OCI-LY1 (cell line): Measurements from ENCODE around the gene HIPK4.
A peak's percentile ranks its signal among the peaks of the same experiment; 100 is the strongest.

Source experiments
- H2AFZ ChIP-seq: fragments of 200-600 bp; sonication (generic), shearing (Covaris generic); 2 replicates; pipeline ENCODE4 v1.6.0; 2014; ENCODE audit warnings: antibody characterized with exemption, mild to moderate bottlenecking, low read length
- H3F3A ChIP-seq: fragments of 200-600 bp; sonication (generic), shearing (Covaris generic); 2 replicates; pipeline ENCODE4 v1.6.0; 2014; ENCODE audit warnings: mild to moderate bottlenecking, antibody characterized with exemption, low read length, moderate library complexity; ENCODE audit not compliant: insufficient read depth
- H3K27ac ChIP-seq: fragments of 200-600 bp; sonication (generic); 2 replicates; pipeline ENCODE4 v1.5.1; 2014; ENCODE audit warnings: low read length, mixed run types, mild to moderate bottlenecking, low read depth; ENCODE audit not compliant: poor library complexity, severe bottlenecking
- H3K27me3 ChIP-seq: fragments of 200-600 bp; sonication (generic); 2 replicates; pipeline ENCODE4 v1.6.0; 2014; ENCODE audit warnings: antibody characterized with exemption, mild to moderate bottlenecking, low read length, moderate library complexity; ENCODE audit not compliant: insufficient read depth
- H3K36me3 ChIP-seq: fragments of 200-600 bp; sonication (generic); 2 replicates; pipeline ENCODE4 v1.6.1; 2014; ENCODE audit warnings: mild to moderate bottlenecking, antibody characterized with exemption, low read length, moderate library complexity, mixed read lengths; ENCODE audit not compliant: insufficient read depth
- H3K4me1 ChIP-seq: fragments of 200-600 bp; sonication (generic); 2 replicates; pipeline ENCODE4 v1.5.1; 2014; ENCODE audit warnings: mild to moderate bottlenecking, low read length, moderate library complexity; ENCODE audit not compliant: insufficient read depth, severe bottlenecking
- H3K4me2 ChIP-seq: fragments of 200-600 bp; sonication (generic), shearing (Covaris generic); 2 replicates; pipeline ENCODE4 v1.6.1; 2014; ENCODE audit warnings: low read length
- H3K4me3 ChIP-seq: fragments of 200-600 bp; sonication (generic); 2 replicates; pipeline ENCODE4 v1.5.1; 2014; ENCODE audit warnings: low read length, low read depth, mild to moderate bottlenecking, mixed read lengths; ENCODE audit not compliant: poor library complexity, severe bottlenecking
- H3K79me2 ChIP-seq: fragments of 200-600 bp; shearing (Covaris generic); 2 replicates; pipeline ENCODE4 v1.6.1; 2016; ENCODE audit warnings: mixed run types, low read length, mixed read lengths; ENCODE audit not compliant: insufficient read depth
- H3K9ac ChIP-seq: fragments of 200-600 bp; sonication (generic), shearing (Covaris generic); 2 replicates; pipeline ENCODE4 v1.6.1; 2014; ENCODE audit warnings: mild to moderate bottlenecking, low read length, mixed read lengths
- H3K9me2 ChIP-seq: fragments of 200-600 bp; sonication (generic), shearing (Covaris generic); 2 replicates; pipeline ENCODE4 v1.6.1; 2014; ENCODE audit warnings: low read depth, mild to moderate bottlenecking, low read length, mixed read lengths
- H3K9me3 ChIP-seq: fragments of 200-600 bp; shearing (Covaris generic); 2 replicates; pipeline ENCODE4 v1.6.1; 2014; ENCODE audit warnings: low read length, mixed read lengths
- H4K20me1 ChIP-seq: fragments of 200-600 bp; sonication (generic), shearing (Covaris generic); 2 replicates; pipeline ENCODE4 v1.6.0; 2016; ENCODE audit warnings: mild to moderate bottlenecking, low read length; ENCODE audit not compliant: insufficient read depth
- CTCF ChIP-seq: fragments of 200-600 bp; sonication (generic), shearing (Covaris generic); IDR thresholded peaks from 2 replicates; pipeline ENCODE4 v1.5.1; 2017; ENCODE audit warnings: mild to moderate bottlenecking, antibody characterized with exemption, low read length, moderate library complexity, mixed read lengths
- EZH2 ChIP-seq: fragments of 200-600 bp; sonication (generic), shearing (Covaris generic); IDR thresholded peaks from 2 replicates; pipeline ENCODE4 v1.8.0; 2017; ENCODE audit warnings: borderline replicate concordance, mixed run types, mild to moderate bottlenecking, antibody characterized with exemption, low read length, moderate library complexity, mixed read lengths

Gene HIPK4

DNA sequence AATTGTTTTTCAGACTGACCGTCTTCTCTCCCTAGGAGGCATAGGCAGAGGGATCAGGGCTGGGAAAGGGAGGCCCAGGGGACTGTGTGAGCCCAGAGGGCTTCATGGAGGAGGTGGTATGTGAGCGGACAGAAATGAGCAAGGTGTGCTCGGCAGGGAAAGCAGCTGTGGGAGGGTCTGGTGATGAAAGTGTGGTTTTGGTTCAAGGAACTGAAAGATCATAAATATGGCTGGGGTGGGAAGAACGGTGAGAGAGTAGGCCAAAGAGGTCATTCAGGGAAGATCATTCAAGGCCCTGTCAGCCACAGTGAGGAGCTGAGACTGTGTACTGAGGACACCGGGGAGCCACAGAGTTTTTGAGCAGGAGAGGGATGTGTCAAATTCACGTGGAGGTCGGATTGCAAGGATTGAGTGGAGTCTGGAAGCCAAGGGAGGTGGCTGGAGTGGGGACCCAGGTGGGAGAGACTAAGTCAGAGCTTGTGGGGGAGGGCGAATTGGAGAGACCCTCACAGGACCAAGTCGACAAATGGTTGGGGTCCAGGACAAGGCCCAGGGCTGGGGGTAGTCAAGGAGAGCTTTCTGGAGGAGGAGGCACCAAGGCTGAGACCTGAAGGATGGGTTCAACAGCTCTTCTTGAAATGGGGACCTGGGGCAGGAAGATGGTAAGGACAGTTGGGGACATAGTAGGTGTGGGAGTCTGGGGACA is 33.9 kb downstream of the HIPK4 start:
- no peak overlapping the region for H3K27ac ChIP-seq
- no peak for TF ChIP-seq CTCF
- TF ChIP-seq EZH2, result no peak
- peaks cover 7% of the 10 kb centered on the region for H3K4me1 ChIP-seq
- H3K27me3 ChIP-seq, result no peaks in the 10 kb centered on the region
- H3K36me3 ChIP-seq, result no peaks in the 10 kb centered on the region
- H3K9ac ChIP-seq, result no peak overlapping the region
- no peaks in the 10 kb centered on the region for H3K79me2 ChIP-seq
- no peaks in the 10 kb centered on the region for H3K9me2 ChIP-seq
- no peaks in the 10 kb centered on the region for H4K20me1 ChIP-seq
- no peak overlapping the region for H3K4me2 ChIP-seq
- no peak overlapping the region for H2AFZ ChIP-seq
- H3K9me3 ChIP-seq, result no peaks in the 10 kb centered on the region
- no peaks in the 10 kb centered on the region for H3F3A ChIP-seq
- H3K4me3 ChIP-seq, result no peak overlapping the region

DNA sequence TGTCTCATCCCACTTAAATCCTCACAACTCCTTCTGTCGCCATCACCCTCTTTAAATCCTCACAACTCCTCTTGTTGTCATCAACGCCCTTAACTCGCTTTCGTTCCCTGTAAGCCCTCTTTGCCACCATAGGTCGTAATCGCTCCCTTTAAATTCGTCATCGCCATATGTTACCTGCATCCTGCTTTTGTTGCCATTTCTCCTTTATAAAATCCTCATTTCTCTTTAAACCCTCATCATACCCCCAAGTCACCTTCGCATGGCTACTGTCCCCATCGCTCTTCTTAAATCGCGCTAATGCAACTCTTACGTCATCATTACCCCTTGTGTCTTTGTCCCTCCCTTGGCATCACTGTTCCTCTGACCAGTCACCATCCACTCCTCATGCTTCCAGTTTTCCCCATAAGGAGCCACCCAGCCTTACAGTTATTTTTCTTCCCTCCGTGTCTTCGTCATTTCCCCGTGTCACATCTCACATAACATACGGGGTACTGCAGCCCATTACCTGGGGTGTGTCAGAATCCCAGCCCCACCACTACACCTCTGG is 40.9 kb downstream of the HIPK4 start:
- Histone ChIP-seq H3K4me1 (peaks cover 19% of the 10 kb centered on the region), H3F3A (no peaks in the 10 kb centered on the region), H3K27me3 (no peaks in the 10 kb centered on the region), H3K9me3 (no peaks in the 10 kb centered on the region), H3K9ac (peak overlapping the region; percentile 63), H3K36me3 (peaks cover 3% of the 10 kb centered on the region; the same call in 1 of the 2 replicates), H3K4me3 (peak overlapping the region; percentile 76), H4K20me1 (no peaks in the 10 kb centered on the region), H3K9me2 (no peaks in the 10 kb centered on the region), H3K4me2 (peak overlapping the region; percentile 93), H3K79me2 (peaks cover 14% of the 10 kb centered on the region), H2AFZ (no peak overlapping the region), H3K27ac (no peak overlapping the region)
- TF ChIP-seq CTCF (no peak), EZH2 (no peak)

GRCh38 chr19:40348125-40348913 is 41.7 kb downstream of the HIPK4 start, which contains the start of the genes C19orf47 and PLD3:
Gene C19orf47 (minus strand): TSS chr19:40348397. CDS start chr19:40341857, 6,540 bp downstream.
Gene PLD3 (plus strand): TSS chr19:40348695. CDS start chr19:40366484, 17,789 bp downstream.
- Histone ChIP-seq H3K4me1 (peaks cover 19% of the 10 kb centered on the region), H3K9me2 (no peaks in the 10 kb centered on the region), H2AFZ (no peak within 1 kb of the TSS), H3K27me3 (no peaks in the 10 kb centered on the region), H4K20me1 (no peaks in the 10 kb centered on the region), H3K4me2 (peak within 1 kb of the TSS; percentile 99), H3F3A (no peaks in the 10 kb centered on the region), H3K36me3 (peaks cover 3% of the 10 kb centered on the region; the same call in 1 of the 2 replicates), H3K27ac (peak within 1 kb of the TSS; percentile 49), H3K9ac (peak within 1 kb of the TSS; percentile 89), H3K4me3 (peak within 1 kb of the TSS; percentile 76), H3K79me2 (peaks cover 14% of the 10 kb centered on the region), H3K9me3 (no peaks in the 10 kb centered on the region)
- no peak for TF ChIP-seq CTCF
- no peak for TF ChIP-seq EZH2
